Bronchial epithelial cell (primary cell): Measurements from ENCODE around the gene KRT32. TPM values are rescaled to one million over a fixed set of nuclear protein-coding genes. Genes with fewer than 3 reads are reported as not detected.

Experiments
- DNase-seq: peaks from one replicate; pipeline ENCODE4 v3.0.0-alpha.2; 2010; ENCODE audit warnings: low read depth
- FAIRE-seq: peaks from 2 replicates; lab custom pipeline; 2011; peaks lifted over from hg19 to GRCh38; lab: Jason Lieb, UNC
- H3K27me3 ChIP-seq: 2 replicates; pipeline ENCODE4 v1.5.1; 2011; ENCODE audit warnings: low read length; ENCODE audit not compliant: control insufficient read depth, insufficient read depth
- H3K36me3 ChIP-seq: 2 replicates; pipeline ENCODE4 v1.5.1; 2011; ENCODE audit warnings: low read length; ENCODE audit not compliant: control insufficient read depth, insufficient read depth
- H3K4me3 ChIP-seq: 2 replicates; pipeline ENCODE4 v1.5.1; 2011; ENCODE audit warnings: mild to moderate bottlenecking, low read depth, low read length, control low read depth
- CTCF ChIP-seq: IDR thresholded peaks from 2 replicates; pipeline ENCODE4 v1.5.1; 2011; ENCODE audit warnings: mild to moderate bottlenecking, moderate library complexity, low read length, control low read depth, inconsistent platforms; ENCODE audit not compliant: insufficient read depth, severe bottlenecking
- total RNA-seq: library from RNA; depleted of rRNA; stranded (reverse); fragments of >200 nt; gene quantifications from 2 replicates; pipeline ENCODE4 v1.2.1, GENCODE V29; 2014

Gene KRT32
- total RNA-seq, 1 donor from 2014 or later = not detected

DNA sequence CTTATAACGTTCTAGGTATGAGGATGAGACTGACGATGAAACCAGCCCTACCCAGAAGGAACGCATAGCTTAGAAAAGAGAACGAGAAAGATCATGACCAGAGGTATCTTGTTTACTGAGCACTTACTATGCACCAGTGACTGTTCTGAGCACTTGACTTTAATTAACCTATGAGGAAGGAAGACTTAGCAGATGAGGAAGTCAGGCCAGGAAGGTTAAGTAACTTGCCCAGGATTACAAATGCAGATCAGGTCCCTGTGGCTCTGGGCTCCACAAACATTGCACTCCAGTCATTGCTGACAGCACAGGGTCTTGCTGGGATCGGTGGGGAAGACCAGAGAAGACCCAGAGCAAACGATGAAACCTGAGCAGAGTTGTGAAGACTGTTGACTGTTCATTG, 31.1 kb upstream of the KRT32 start:
- DNase-seq = peak; percentile 55
- Histone ChIP-seq H3K36me3 (peaks cover 1% of the 10 kb centered on the region), H3K4me3 (no peak overlapping the region), H3K27me3 (no peaks in the 10 kb centered on the region)
- FAIRE-seq = no peak
- no peak for TF ChIP-seq CTCF

- DNase-seq (peak; percentile 87), FAIRE-seq (peak; percentile 83)
- H3K36me3 ChIP-seq = peaks cover 1% of the 10 kb centered on the region
- H3K27me3 ChIP-seq = no peaks in the 10 kb centered on the region
- TF ChIP-seq CTCF = peak; percentile 97
- no peak overlapping the region for H3K4me3 ChIP-seq
Measured at GRCh38 chr17:41496803-41497484, 29.8 kb upstream of the KRT32 start.

GRCh38 chr17:41494524-41494923, 27.3 kb upstream of the KRT32 start:
- Histone ChIP-seq H3K27me3 (no peaks in the 10 kb centered on the region), H3K4me3 (no peak overlapping the region), H3K36me3 (no peaks in the 10 kb centered on the region)
- DNase-seq = peak; percentile 62
- FAIRE-seq = no peak
- TF ChIP-seq CTCF = no peak

- no peak overlapping the region for H3K4me3 ChIP-seq
- peak; percentile 55 for FAIRE-seq
- H3K36me3 ChIP-seq = no peaks in the 10 kb centered on the region
- no peaks in the 10 kb centered on the region for H3K27me3 ChIP-seq
- DNase-seq = no peak
- TF ChIP-seq CTCF = no peak
Measured at GRCh38 chr17:41492771-41493170, 25.6 kb upstream of the KRT32 start.

- FAIRE-seq (no peak), DNase-seq (no peak)
- TF ChIP-seq CTCF = no peak
Measured at GRCh38 chr17:41492351-41492750, 25.2 kb upstream of the KRT32 start.

DNA sequence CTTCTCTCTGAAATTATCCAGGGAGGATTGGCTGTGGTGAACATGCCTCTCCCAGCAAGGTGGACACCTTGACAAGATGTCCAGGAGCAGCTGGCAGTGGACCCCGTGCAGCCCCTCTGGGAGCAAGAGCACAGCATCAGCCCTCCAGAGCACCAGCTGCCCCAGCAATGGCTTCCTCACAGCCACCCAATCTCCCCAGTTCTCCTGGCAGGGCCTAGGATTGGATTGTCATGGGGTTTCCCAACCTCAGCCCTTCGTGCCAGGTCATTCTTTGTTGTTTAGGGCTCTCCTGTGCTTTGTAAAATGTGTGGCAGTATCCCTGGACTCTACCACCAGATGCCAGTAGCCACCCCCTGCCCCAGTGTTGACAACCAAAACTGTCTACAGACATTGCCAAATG, 24.3 kb upstream of the KRT32 start:
- no peaks in the 10 kb centered on the region for H3K27me3 ChIP-seq
- FAIRE-seq (no peak), DNase-seq (no peak)
- no peak overlapping the region for H3K4me3 ChIP-seq
- TF ChIP-seq CTCF = no peak
- H3K36me3 ChIP-seq = no peaks in the 10 kb centered on the region

More at GRCh38 chr17:41492351-41492750, 25.2 kb upstream of the KRT32 start:
- Histone ChIP-seq H3K36me3 (no peaks in the 10 kb centered on the region), H3K27me3 (no peaks in the 10 kb centered on the region), H3K4me3 (no peak overlapping the region)
